ENCODE measurements around the gene ZNF682. TPM values are rescaled to one million over a fixed set of nuclear protein-coding genes. Genes with fewer than 3 reads are reported as not detected.

ZNF682 gene
- total RNA-seq (2016; rRNA removed; fragmentation: Illumina TruSeq; extraction: Trizol) (7.2 and 9.1 TPM in 2 replicates), polyA plus RNA-seq (2011; rRNA removed) (2.0 and 2.1 TPM in 2 replicates), polyA minus RNA-seq (2011; rRNA and poly(A)+ RNA removed; ENCODE audit: low replicate concordance) (0.05 and 1.5 TPM in 2 replicates), Bru-seq, nascent RNA (percentile 49 among the genes with signal in this experiment), BruChase-seq, experiment 1, labeled RNA remaining after a 6-hour chase (percentile 52 among the genes with signal in this experiment), BruChase-seq, experiment 2, labeled RNA remaining after a 2-hour chase (percentile 62 among the genes with signal in this experiment)
- total RNA-seq (2016; cell fraction: cytosol; rRNA removed; fragmentation: Illumina TruSeq; extraction: Trizol; ENCODE audit: low read depth) = 2.6 and 4.8 TPM in 2 replicates
- 8.5 and 8.9 TPM in 2 replicates for total RNA-seq (2016; cell fraction: insoluble cytoplasmic fraction; rRNA removed; fragmentation: Illumina TruSeq; extraction: Trizol)
- 3.3 and 4.3 TPM in 2 replicates for total RNA-seq (2016; cell fraction: membrane; rRNA removed; fragmentation: Illumina TruSeq; extraction: Trizol)
- total RNA-seq (2016; cell fraction: nucleus; rRNA removed; fragmentation: Illumina TruSeq; extraction: Trizol) = 8.9 and 12.3 TPM in 2 replicates
- polyA plus RNA-seq (2011; cell fraction: cytosol; rRNA removed) = 0.39 and 1.2 TPM in 2 replicates
- 2.2 and 3.2 TPM in 2 replicates for polyA plus RNA-seq (2011; cell fraction: nucleus; rRNA removed)
- 1.8 and 2.7 TPM in 2 replicates for polyA plus RNA-seq (2012)
- 1.3 and 1.6 TPM in 2 replicates for polyA plus RNA-seq (2016; cell fraction: cytosol; fragmentation: Illumina TruSeq; extraction: Trizol; ENCODE audit: low read depth)
- polyA plus RNA-seq (2016; cell fraction: insoluble cytoplasmic fraction; fragmentation: Illumina TruSeq; extraction: Trizol; ENCODE audit: low read depth) = 4.8 and 5.1 TPM in 2 replicates
- polyA plus RNA-seq (2016; cell fraction: membrane; fragmentation: Illumina TruSeq; extraction: Trizol; ENCODE audit: low read depth) = 2.1 and 2.5 TPM in 2 replicates
- 20.8 and 26.5 TPM in 2 replicates for polyA plus RNA-seq (2016; cell fraction: nucleus; fragmentation: Illumina TruSeq; extraction: Trizol; ENCODE audit: insufficient read depth, low read depth)
- polyA minus RNA-seq (2011; cell fraction: cytosol; rRNA and poly(A)+ RNA removed) = 0.49 and 1.3 TPM in 2 replicates
- 2.8 and 3.5 TPM in 2 replicates for polyA minus RNA-seq (2011; cell fraction: nucleus; rRNA and poly(A)+ RNA removed)
- long read RNA-seq, experiment 1, partial matches to known transcripts = 0 of 2 reads
- long read RNA-seq, experiment 1, other reads (novel, unspliced or antisense) = 2 of 2 reads
- long read RNA-seq, experiment 2, partial matches to known transcripts = 0 of 1 reads
- long read RNA-seq, experiment 2, other reads (novel, unspliced or antisense) = 0 of 1 reads

GRCh38 chr19:20039203-20039723, at the start of gene ZNF682:
Gene ZNF682, minus strand, starts transcription at chr19:20039505. Its CDS starts 160 bp downstream, at chr19:20039345.
- H3K36me3 ChIP-seq (replicated peaks in 1 of 2; ENCODE audit: control insufficient read depth in 1 of 2, insufficient read depth in 2 of 2, low read length in 2 of 2) = no peaks in the 10 kb centered on the region
- BruUV-seq (replicated peaks) = no TSS peak
- H4K20me1 ChIP-seq (ENCODE audit: insufficient read depth, low read length) = no peaks in the 10 kb centered on the region
- peak; percentile 84 for DNase-seq (ENCODE audit: low spot score)
- peaks cover 21% of the 10 kb centered on the region for H3K9me3 ChIP-seq (ENCODE audit: low read length)
- peak within 1 kb of the TSS; percentile 47 for H3K4me2 ChIP-seq (ENCODE audit: low read depth, low read length)
- intact Hi-C loops (cut with micrococcal nuclease; ENCODE audit: unreplicated experiment) (loop anchor here (2.0 kb wide), 1 partner anchor 14 kb away; no protein-coding TSS in a partner anchor), in situ Hi-C loops (cut with HindIII; ENCODE audit: extremely low pct_ligation_motif_present, low pct_unique_long_range_greater_than_20kb) (no loop called here)
- H3K79me2 ChIP-seq (ENCODE audit: insufficient read depth, low read length) = peaks cover 5% of the 10 kb centered on the region
- peak within 1 kb of the TSS; percentile 66 for H3K9ac ChIP-seq (ENCODE audit: insufficient read depth, low read depth, low read length)
- H3K4me1 ChIP-seq (ENCODE audit: insufficient read depth, low read length) = peaks cover 16% of the 10 kb centered on the region; the same call in 1 of the 2 replicates
- H3K4me3 ChIP-seq (replicated peaks in 1 of 3; ENCODE audit: insufficient read depth in 1 of 3, low read depth in 2 of 3, low read length in 3 of 3) = peak within 1 kb of the TSS; percentile 67 to 75 (median 69)
- no peaks in the 10 kb centered on the region for H3K27me3 ChIP-seq (ENCODE audit: control insufficient read depth in 1 of 2, insufficient read depth in 2 of 2, low read length in 2 of 2)
- CTCF ChIA-PET (ENCODE audit: low intra/inter-chr PET ratio, low total read pairs) = no interaction called here
- H3K27ac ChIP-seq (ENCODE audit: extremely low read length, insufficient read depth, low read length) = peak within 1 kb of the TSS; percentile 79
- FAIRE-seq = no peak
- H2AFZ ChIP-seq (ENCODE audit: low read length) = peak within 1 kb of the TSS; percentile 44
- 26% methylated on average over 24 of the region's 25 CpGs for WGBS (ENCODE audit: low lambda C conversion rate)
- ATAC-seq = peak; percentile 99
- POLR2A ChIA-PET = interaction anchor here (0.9 to 1.7 kb wide), 5 partner anchors 11 to 263 kb away, joined by 3 to 29 read pairs (median 5); partner anchors contain the start of gene ZNF90
- TF ChIP-seq NFIC (IDR thresholded peaks at IDR 0.05; ENCODE audit: low read length) (no peak), PHF20 (CRISPR knock-in tag; IDR thresholded peaks at IDR 0.05) (peak; percentile 60), ZSCAN22 (CRISPR knock-in tag; IDR thresholded peaks at IDR 0.05) (peak; percentile 75; the same call in 1 of the 2 replicates), ZNF292 (CRISPR knock-in tag; IDR thresholded peaks at IDR 0.05; ENCODE audit: borderline replicate concordance, low read depth) (peak; percentile 25; the same call in 1 of the 2 replicates), ZNF543 (CRISPR knock-in tag; IDR thresholded peaks at IDR 0.05) (no peak), GZF1 (CRISPR knock-in tag; IDR thresholded peaks at IDR 0.05) (no peak), HOXA3 (CRISPR knock-in tag; IDR thresholded peaks at IDR 0.05) (peak; percentile 44; the same call in 1 of the 2 replicates), ZNF280D (CRISPR knock-in tag; IDR thresholded peaks at IDR 0.05) (no peak), ZNF614 (CRISPR knock-in tag; IDR thresholded peaks at IDR 0.05; ENCODE audit: borderline replicate concordance) (no peak), ZBTB8A (CRISPR knock-in tag; IDR thresholded peaks at IDR 0.05; ENCODE audit: borderline replicate concordance, low read depth) (no peak), TBX3 (IDR thresholded peaks at IDR 0.05; ENCODE audit: borderline replicate concordance) (no peak), ZNF414 (CRISPR knock-in tag; IDR thresholded peaks at IDR 0.05) (no peak), CBX1 (IDR thresholded peaks at IDR 0.05; ENCODE audit: low read depth) (no peak), ZNF451 (CRISPR knock-in tag; IDR thresholded peaks at IDR 0.05) (no peak), TFDP1 (CRISPR knock-in tag; IDR thresholded peaks at IDR 0.05; ENCODE audit: borderline replicate concordance) (peak; percentile 79; the same call in 1 of the 2 replicates)

Data from HepG2 (cell line).